IPS DF 6.9 (cell line): ENCODE results near the gene SAYSD1.

Source experiments
- DNase-seq: peaks from one replicate; pipeline ENCODE4 v3.0.0-alpha.2; 2013; ENCODE audit warnings: low read depth, low spot score
- H3K27ac ChIP-seq: one replicate; pipeline ENCODE4 v1.5.1; 2013; ENCODE audit warnings: low read length, control low read depth
- H3K27me3 ChIP-seq: 2 replicates; pipeline ENCODE4 v1.6.1; 2013; ENCODE audit warnings: mild to moderate bottlenecking, low read length; ENCODE audit not compliant: control insufficient read depth, insufficient read depth
- H3K36me3 ChIP-seq: 2 replicates; pipeline ENCODE4 v1.6.1; 2013; ENCODE audit warnings: low read length; ENCODE audit not compliant: control insufficient read depth, insufficient read depth
- H3K4me1 ChIP-seq: 2 replicates; pipeline ENCODE4 v1.6.1; 2013; ENCODE audit warnings: low read length; ENCODE audit not compliant: control insufficient read depth, insufficient read depth
- H3K4me3 ChIP-seq: 2 replicates; pipeline ENCODE4 v1.5.1; 2013; ENCODE audit warnings: mild to moderate bottlenecking, low read length
- H3K9me3 ChIP-seq: 2 replicates; pipeline ENCODE4 v1.6.1; 2013; ENCODE audit warnings: low read length, inconsistent platforms; ENCODE audit not compliant: control insufficient read depth, insufficient read depth
- WGBS: extraction: QIAGEN DNeasy Blood & Tissue Kit; methylation state at CpG from one replicate; pipeline ENCODE4 v1.1.7; 2013; ENCODE audit warnings: mixed read lengths, missing lambda C conversion rate; ENCODE audit not compliant: insufficient read length, insufficient coverage; 5-methylcytosine and 5-hydroxymethylcytosine counted together

Gene SAYSD1

GRCh38 chr6:39057251-39058155 lies 57.5 kb downstream of the SAYSD1 start:
- no peaks in the 10 kb centered on the region for H3K4me1 ChIP-seq

GRCh38 chr6:39056681-39057080 lies 58.3 kb downstream of the SAYSD1 start:
- no peaks in the 10 kb centered on the region for H3K27me3 ChIP-seq
- no peaks in the 10 kb centered on the region for H3K4me1 ChIP-seq
- H3K27ac ChIP-seq, result no peak overlapping the region
- no peak overlapping the region for H3K4me3 ChIP-seq
- no CpG with 5 or more reads among the region's 9 CpGs for WGBS
- H3K36me3 ChIP-seq, result no peaks in the 10 kb centered on the region
- no peaks in the 10 kb centered on the region for H3K9me3 ChIP-seq
- no peak for DNase-seq

More at GRCh38 chr6:39057251-39058155, 57.5 kb downstream of the SAYSD1 start:
- no peak overlapping the region for H3K4me3 ChIP-seq
- H3K9me3 ChIP-seq, result no peaks in the 10 kb centered on the region
- no peaks in the 10 kb centered on the region for H3K36me3 ChIP-seq
- WGBS, result no CpG with 5 or more reads among the region's 17 CpGs
- H3K27ac ChIP-seq, result no peak overlapping the region
- H3K27me3 ChIP-seq, result no peaks in the 10 kb centered on the region
- no peak for DNase-seq

GRCh38 chr6:39056191-39056590 lies 58.8 kb downstream of the SAYSD1 start:
- DNase-seq, result no peak
- no peaks in the 10 kb centered on the region for H3K9me3 ChIP-seq
- WGBS, result no CpG with 5 or more reads among the region's 5 CpGs
- H3K27me3 ChIP-seq, result no peaks in the 10 kb centered on the region
- no peaks in the 10 kb centered on the region; the same call in 1 of the 2 replicates for H3K4me1 ChIP-seq
- no peak overlapping the region for H3K27ac ChIP-seq
- no peaks in the 10 kb centered on the region for H3K36me3 ChIP-seq
- H3K4me3 ChIP-seq, result no peak overlapping the region

- H3K27ac ChIP-seq, result no peak overlapping the region
- no peak for DNase-seq
- no peak overlapping the region for H3K4me3 ChIP-seq
- no peaks in the 10 kb centered on the region for H3K9me3 ChIP-seq
- H3K4me1 ChIP-seq, result no peaks in the 10 kb centered on the region; the same call in 1 of the 2 replicates
- H3K27me3 ChIP-seq, result no peaks in the 10 kb centered on the region
- WGBS, result no CpG with 5 or more reads among the region's 7 CpGs
- no peaks in the 10 kb centered on the region for H3K36me3 ChIP-seq
These were observed 59.3 kb downstream of the SAYSD1 start for GRCh38 chr6:39055661-39056060.

GRCh38 chr6:39054577-39055142 lies 60.3 kb downstream of the SAYSD1 start:
- Histone ChIP-seq H3K27me3 (peaks cover 3% of the 10 kb centered on the region; the same call in 1 of the 2 replicates), H3K27ac (no peak overlapping the region), H3K4me1 (no peaks in the 10 kb centered on the region; the same call in 1 of the 2 replicates), H3K36me3 (no peaks in the 10 kb centered on the region), H3K4me3 (no peak overlapping the region), H3K9me3 (no peaks in the 10 kb centered on the region)
- WGBS, result no CpG with 5 or more reads among the region's 9 CpGs
- DNase-seq, result no peak
